SK-N-SH (cell line): Measurements from ENCODE around the gene BTG2.

Source experiments
- CHD2 ChIP-seq: fragments of 150-350 bp; IDR thresholded peaks from 2 replicates; pipeline ENCODE4 v1.6.1; 2018; ENCODE audit warnings: low read length; ENCODE audit not compliant: partially characterized antibody
- EP300 ChIP-seq, 2 experiments: IDR thresholded peaks; 2 replicates each; pipeline versions ENCODE4 v1.4.0 to v1.6.1; 2012; ENCODE audit warnings: borderline replicate concordance in 1 of 2, low read depth in 1 of 2, low read length in 1 of 2
- NRF1 ChIP-seq: IDR thresholded peaks from 2 replicates; pipeline ENCODE4 v1.6.1; 2012; ENCODE audit warnings: low read depth, mild to moderate bottlenecking, low read length
- POLR2AphosphoS5 ChIP-seq: IDR thresholded peaks from 2 replicates; pipeline ENCODE4 v1.6.1; 2012; ENCODE audit warnings: low read depth, low read length
- RAD21 ChIP-seq: IDR thresholded peaks from 2 replicates; pipeline ENCODE4 v1.6.1; 2012; ENCODE audit warnings: mild to moderate bottlenecking, low read length
- RFX5 ChIP-seq: IDR thresholded peaks from 2 replicates; pipeline ENCODE4 v1.6.1; 2012; ENCODE audit warnings: mild to moderate bottlenecking, improper control_type of control experiment, low read length
- RXRA ChIP-seq: IDR thresholded peaks from 2 replicates; pipeline ENCODE4 v1.4.0; 2012; ENCODE audit warnings: low read depth, mild to moderate bottlenecking, borderline replicate concordance
- SMC3 ChIP-seq: IDR thresholded peaks from 2 replicates; pipeline ENCODE4 v1.6.1; 2012; ENCODE audit warnings: low read depth, low read length, improper control_type of control experiment
- YY1 ChIP-seq: IDR thresholded peaks from 2 replicates; pipeline ENCODE4 v1.4.0; 2012; ENCODE audit warnings: low read depth, mild to moderate bottlenecking
- TF ChIP-seq, protein P1 (sequence below): fragments of 200-600 bp; sonication (generic); IDR thresholded peaks from 2 replicates; pipeline ENCODE4 v1.6.1; 2017; ENCODE audit warnings: antibody characterized with exemption, mild to moderate bottlenecking, moderate library complexity
- TF ChIP-seq, protein P2 (sequence below): IDR thresholded peaks from 2 replicates; pipeline ENCODE4 v1.6.1; 2012; ENCODE audit warnings: mild to moderate bottlenecking, low read depth, low read length, moderate library complexity

DNA sequence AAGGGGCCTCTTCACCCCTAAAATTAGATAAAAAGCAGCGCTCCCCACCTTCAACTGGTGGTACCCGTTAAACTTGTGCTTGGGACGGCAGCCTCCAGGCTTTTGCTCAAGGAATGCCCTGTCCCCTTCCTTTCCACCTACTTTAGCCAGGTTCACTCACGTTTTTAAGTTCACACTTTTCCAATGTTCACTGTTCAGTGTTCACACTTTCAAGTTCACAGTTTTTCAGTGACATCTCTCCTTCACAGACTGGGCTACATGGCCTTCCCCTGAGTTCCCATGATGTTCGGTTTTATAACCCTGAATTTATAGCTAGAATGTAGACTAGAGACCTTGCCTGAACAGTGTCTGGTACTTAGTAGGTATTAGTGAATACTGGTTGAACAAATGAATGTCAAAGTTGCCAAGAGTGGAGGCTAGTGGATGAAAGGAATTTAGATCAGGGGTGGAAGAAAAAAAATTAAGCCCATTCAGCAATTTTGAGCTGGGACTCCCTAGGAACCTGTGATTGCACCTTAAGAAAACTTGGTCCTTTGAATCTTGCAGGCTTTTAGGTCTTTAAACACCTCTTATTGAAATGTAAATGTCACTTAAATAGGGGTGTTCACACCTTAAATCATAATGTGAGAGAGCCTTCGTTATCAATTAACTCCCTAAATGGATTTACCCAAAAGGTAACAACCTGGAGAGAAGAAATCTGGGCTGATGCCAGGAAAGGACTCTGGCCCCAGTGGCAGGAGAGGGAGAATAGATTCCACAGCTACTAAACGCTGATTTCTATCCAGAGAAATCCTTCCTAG lies 12.3 kb downstream of the BTG2 start:
- no peak for TF ChIP-seq CHD2
- TF ChIP-seq RXRA, result no peak
- TF ChIP-seq RAD21, result no peak
- TF ChIP-seq, protein P1, sequence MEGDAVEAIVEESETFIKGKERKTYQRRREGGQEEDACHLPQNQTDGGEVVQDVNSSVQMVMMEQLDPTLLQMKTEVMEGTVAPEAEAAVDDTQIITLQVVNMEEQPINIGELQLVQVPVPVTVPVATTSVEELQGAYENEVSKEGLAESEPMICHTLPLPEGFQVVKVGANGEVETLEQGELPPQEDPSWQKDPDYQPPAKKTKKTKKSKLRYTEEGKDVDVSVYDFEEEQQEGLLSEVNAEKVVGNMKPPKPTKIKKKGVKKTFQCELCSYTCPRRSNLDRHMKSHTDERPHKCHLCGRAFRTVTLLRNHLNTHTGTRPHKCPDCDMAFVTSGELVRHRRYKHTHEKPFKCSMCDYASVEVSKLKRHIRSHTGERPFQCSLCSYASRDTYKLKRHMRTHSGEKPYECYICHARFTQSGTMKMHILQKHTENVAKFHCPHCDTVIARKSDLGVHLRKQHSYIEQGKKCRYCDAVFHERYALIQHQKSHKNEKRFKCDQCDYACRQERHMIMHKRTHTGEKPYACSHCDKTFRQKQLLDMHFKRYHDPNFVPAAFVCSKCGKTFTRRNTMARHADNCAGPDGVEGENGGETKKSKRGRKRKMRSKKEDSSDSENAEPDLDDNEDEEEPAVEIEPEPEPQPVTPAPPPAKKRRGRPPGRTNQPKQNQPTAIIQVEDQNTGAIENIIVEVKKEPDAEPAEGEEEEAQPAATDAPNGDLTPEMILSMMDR, result no peak
- TF ChIP-seq RFX5, result no peak
- no peak for TF ChIP-seq EP300 (IDR thresholded peaks at IDR 0.05; ENCODE audit: borderline replicate concordance in 1 of 2, low read depth in 1 of 2, low read length in 1 of 2)
- TF ChIP-seq NRF1, result no peak
- no peak for TF ChIP-seq SMC3
- TF ChIP-seq, protein P2, sequence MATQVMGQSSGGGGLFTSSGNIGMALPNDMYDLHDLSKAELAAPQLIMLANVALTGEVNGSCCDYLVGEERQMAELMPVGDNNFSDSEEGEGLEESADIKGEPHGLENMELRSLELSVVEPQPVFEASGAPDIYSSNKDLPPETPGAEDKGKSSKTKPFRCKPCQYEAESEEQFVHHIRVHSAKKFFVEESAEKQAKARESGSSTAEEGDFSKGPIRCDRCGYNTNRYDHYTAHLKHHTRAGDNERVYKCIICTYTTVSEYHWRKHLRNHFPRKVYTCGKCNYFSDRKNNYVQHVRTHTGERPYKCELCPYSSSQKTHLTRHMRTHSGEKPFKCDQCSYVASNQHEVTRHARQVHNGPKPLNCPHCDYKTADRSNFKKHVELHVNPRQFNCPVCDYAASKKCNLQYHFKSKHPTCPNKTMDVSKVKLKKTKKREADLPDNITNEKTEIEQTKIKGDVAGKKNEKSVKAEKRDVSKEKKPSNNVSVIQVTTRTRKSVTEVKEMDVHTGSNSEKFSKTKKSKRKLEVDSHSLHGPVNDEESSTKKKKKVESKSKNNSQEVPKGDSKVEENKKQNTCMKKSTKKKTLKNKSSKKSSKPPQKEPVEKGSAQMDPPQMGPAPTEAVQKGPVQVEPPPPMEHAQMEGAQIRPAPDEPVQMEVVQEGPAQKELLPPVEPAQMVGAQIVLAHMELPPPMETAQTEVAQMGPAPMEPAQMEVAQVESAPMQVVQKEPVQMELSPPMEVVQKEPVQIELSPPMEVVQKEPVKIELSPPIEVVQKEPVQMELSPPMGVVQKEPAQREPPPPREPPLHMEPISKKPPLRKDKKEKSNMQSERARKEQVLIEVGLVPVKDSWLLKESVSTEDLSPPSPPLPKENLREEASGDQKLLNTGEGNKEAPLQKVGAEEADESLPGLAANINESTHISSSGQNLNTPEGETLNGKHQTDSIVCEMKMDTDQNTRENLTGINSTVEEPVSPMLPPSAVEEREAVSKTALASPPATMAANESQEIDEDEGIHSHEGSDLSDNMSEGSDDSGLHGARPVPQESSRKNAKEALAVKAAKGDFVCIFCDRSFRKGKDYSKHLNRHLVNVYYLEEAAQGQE, result no peak
- TF ChIP-seq POLR2AphosphoS5, result no peak
- TF ChIP-seq YY1, result no peak
